Ishikawa (cell line): Measurements from ENCODE around the gene FOXP1.

Source experiments
- CEBPB ChIP-seq: IDR thresholded peaks from 2 replicates; pipeline ENCODE4 v1.6.1; 2012
- CREB1 ChIP-seq: IDR thresholded peaks from 2 replicates; pipeline ENCODE4 v1.6.1; 2012; ENCODE audit warnings: low read depth
- EGR1 ChIP-seq: IDR thresholded peaks from 2 replicates; pipeline ENCODE4 v1.6.1; 2012
- EP300 ChIP-seq: IDR thresholded peaks from 2 replicates; pipeline ENCODE4 v1.6.1; 2012; ENCODE audit warnings: borderline replicate concordance
- FOXM1 ChIP-seq: IDR thresholded peaks from 2 replicates; pipeline ENCODE4 v1.6.1; 2012; ENCODE audit warnings: low read depth, borderline replicate concordance
- NFIC ChIP-seq: IDR thresholded peaks from 2 replicates; pipeline ENCODE4 v1.6.1; 2012
- RAD21 ChIP-seq: IDR thresholded peaks from 2 replicates; pipeline ENCODE4 v1.6.1; 2012; ENCODE audit warnings: low read depth
- REST ChIP-seq: IDR thresholded peaks from 2 replicates; pipeline ENCODE4 v1.6.1; 2012; ENCODE audit warnings: low read depth, mild to moderate bottlenecking
- TAF1 ChIP-seq: IDR thresholded peaks from 2 replicates; pipeline ENCODE4 v1.6.1; 2012; ENCODE audit warnings: low read depth, mild to moderate bottlenecking
- TCF12 ChIP-seq: IDR thresholded peaks from 2 replicates; pipeline ENCODE4 v1.6.1; 2012; ENCODE audit warnings: low read depth
- TEAD4 ChIP-seq: IDR thresholded peaks from 2 replicates; pipeline ENCODE4 v1.6.1; 2012
- YY1 ChIP-seq: IDR thresholded peaks from 2 replicates; pipeline ENCODE4 v1.6.1; 2012; ENCODE audit warnings: low read depth
- ZBTB7A ChIP-seq: IDR thresholded peaks from 2 replicates; pipeline ENCODE4 v1.6.1; 2012; ENCODE audit warnings: low read depth
- TF ChIP-seq, protein P1 (sequence below): IDR thresholded peaks from 2 replicates; pipeline ENCODE4 v1.6.1; 2012
- TF ChIP-seq, protein P2 (sequence below): IDR thresholded peaks from 2 replicates; pipeline ENCODE4 v1.6.1; 2012

FOXP1 gene

GRCh38 chr3:71076361-71077002 is 507.0 kb downstream of the FOXP1 start:
- TF ChIP-seq TEAD4 (no peak), TCF12 (no peak), NFIC (no peak), ZBTB7A (no peak), FOXM1 (no peak)

DNA sequence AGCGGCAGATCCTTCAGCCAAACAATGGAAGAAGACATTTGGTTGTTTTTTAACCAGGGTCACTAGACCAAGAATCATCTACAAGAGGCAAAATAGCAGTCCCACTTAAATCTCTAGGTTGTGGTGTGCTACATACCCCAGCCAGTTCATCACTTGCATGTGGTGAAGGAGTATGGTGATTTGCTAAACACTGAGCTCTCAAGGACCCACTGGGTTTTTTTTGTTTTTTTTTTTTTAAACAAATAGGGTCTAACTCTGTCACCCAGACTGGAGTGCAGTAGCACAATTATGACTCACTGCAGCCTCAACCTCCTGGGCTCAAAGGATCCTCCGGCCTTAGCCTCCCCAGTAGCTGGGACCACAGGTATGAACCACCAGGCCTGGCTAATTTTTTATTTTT is 508.0 kb downstream of the FOXP1 start:
- TF ChIP-seq CEBPB (no peak), CREB1 (no peak), YY1 (no peak), TEAD4 (no peak)
- TF ChIP-seq, protein P1, sequence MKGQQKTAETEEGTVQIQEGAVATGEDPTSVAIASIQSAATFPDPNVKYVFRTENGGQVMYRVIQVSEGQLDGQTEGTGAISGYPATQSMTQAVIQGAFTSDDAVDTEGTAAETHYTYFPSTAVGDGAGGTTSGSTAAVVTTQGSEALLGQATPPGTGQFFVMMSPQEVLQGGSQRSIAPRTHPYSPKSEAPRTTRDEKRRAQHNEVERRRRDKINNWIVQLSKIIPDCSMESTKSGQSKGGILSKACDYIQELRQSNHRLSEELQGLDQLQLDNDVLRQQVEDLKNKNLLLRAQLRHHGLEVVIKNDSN: no peak

DNA sequence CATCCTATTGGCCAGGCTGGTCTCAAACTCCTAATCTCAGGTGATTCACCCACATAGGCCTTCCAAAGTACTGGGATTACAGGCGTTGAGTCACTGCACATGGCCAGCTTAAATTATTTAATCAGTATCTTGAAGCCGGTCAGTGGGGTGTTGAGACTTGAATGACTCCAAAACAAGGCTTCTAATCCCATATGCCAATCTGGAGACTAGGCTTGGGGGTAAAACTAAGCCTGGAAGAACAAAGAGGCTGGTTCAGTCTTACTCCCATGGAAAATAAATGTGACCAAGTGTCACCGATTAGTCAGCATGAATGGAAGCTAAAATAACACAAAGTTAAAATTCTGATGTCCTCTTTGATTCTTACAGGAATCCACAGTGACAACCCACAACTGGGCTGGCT is 509.1 kb downstream of the FOXP1 start:
- TF ChIP-seq REST: no peak
- no peak for TF ChIP-seq YY1
- TF ChIP-seq CEBPB: no peak
- no peak for TF ChIP-seq RAD21

- TF ChIP-seq REST (no peak), NFIC (no peak), ZBTB7A (no peak), YY1 (no peak), CEBPB (no peak), RAD21 (no peak), TEAD4 (no peak), TAF1 (no peak), EP300 (no peak), CREB1 (no peak), FOXM1 (no peak), TCF12 (no peak), EGR1 (no peak)
- TF ChIP-seq, protein P1: no peak
- TF ChIP-seq, protein P2, sequence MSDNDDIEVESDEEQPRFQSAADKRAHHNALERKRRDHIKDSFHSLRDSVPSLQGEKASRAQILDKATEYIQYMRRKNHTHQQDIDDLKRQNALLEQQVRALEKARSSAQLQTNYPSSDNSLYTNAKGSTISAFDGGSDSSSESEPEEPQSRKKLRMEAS: no peak
These were observed 510.5 kb downstream of the FOXP1 start for GRCh38 chr3:71072986-71073385.

DNA sequence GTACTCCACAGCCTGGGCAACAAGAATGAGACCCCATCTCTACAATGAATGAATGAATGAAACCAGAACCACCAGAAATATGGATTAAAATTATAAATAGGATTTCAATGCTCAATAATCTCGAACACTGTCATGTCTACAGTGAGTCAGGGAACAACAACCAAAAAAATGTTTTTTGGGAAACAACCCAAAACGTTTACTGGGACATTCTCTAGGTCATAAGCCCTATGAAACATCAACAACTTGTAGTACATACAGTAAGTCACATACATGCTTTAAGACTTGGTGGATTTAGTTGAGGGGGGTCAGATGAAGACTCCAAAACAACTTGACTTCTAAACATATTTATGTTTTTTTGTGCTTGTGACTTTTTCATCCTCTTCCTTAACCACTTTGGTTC is 511.2 kb downstream of the FOXP1 start:
- TF ChIP-seq FOXM1 (no peak), EP300 (no peak), CREB1 (no peak), TEAD4 (no peak), ZBTB7A (no peak), NFIC (no peak), RAD21 (no peak)

GRCh38 chr3:71070497-71071463 is 512.7 kb downstream of the FOXP1 start:
- TF ChIP-seq ZBTB7A (no peak), TCF12 (no peak), YY1 (no peak), EGR1 (no peak), REST (no peak)
- TF ChIP-seq, protein P2: no peak
